Measurements from ENCODE around the gene CCL26. TPM values are rescaled to one million over a fixed set of nuclear protein-coding genes. Genes with fewer than 3 reads are reported as not detected.

Gene CCL26
- total and polyA plus RNA-seq, 9 of the 15 experiments (the other 6 are each of a cell fraction or from before 2014, with no cell fraction given): 2.3 to 26.8 (median 8.4) TPM

GRCh38 chr7:75740846-75741497 is 31.0 kb downstream of the CCL26 start (continued):
- peak; percentile 88 for TF ChIP-seq L3MBTL2 (IDR thresholded peaks at IDR 0.05)
- no peak for TF ChIP-seq ZNF212 (CRISPR knock-in tag; IDR thresholded peaks at IDR 0.05)
- 0 out of 4 replicates have a peak, but pooled peaks of 1 of the 2 experiments have one; percentile 11 for TF ChIP-seq MLLT1 (IDR thresholded peaks at IDR 0.05)
- peak; percentile 32 for TF ChIP-seq NCOA1 (IDR thresholded peaks at IDR 0.05; ENCODE audit: low read depth)
- TF ChIP-seq GTF2B (IDR thresholded peaks at IDR 0.05; ENCODE audit: extremely low read depth, insufficient read length): no peak
- no peak for TF ChIP-seq ZNF165 (CRISPR knock-in tag; IDR thresholded peaks at IDR 0.05; ENCODE audit: borderline replicate concordance)
- peak; percentile 77; the same call in 1 of the 2 replicates for TF ChIP-seq TOE1 (IDR thresholded peaks at IDR 0.05; ENCODE audit: borderline replicate concordance)
- no peak for TF ChIP-seq TOE1 (CRISPR knock-in tag; IDR thresholded peaks at IDR 0.05; ENCODE audit: borderline replicate concordance, low read depth)
- TF ChIP-seq CAMTA2 (CRISPR knock-in tag; conservative IDR thresholded peaks at IDR 0.05): no peak
- TF ChIP-seq FOXJ3 (CRISPR knock-in tag; IDR thresholded peaks at IDR 0.05): no peak
- no peak for TF ChIP-seq NCOA4 (IDR thresholded peaks at IDR 0.05; ENCODE audit: partially characterized antibody)
- no peak for TF ChIP-seq NR2C1 (IDR thresholded peaks at IDR 0.05)
- TF ChIP-seq NR2C1 (tag; IDR thresholded peaks at IDR 0.05): 0 out of 2 replicates have a peak, but pooled peaks have one; percentile 24
- TF ChIP-seq PTBP1 (IDR thresholded peaks at IDR 0.05; ENCODE audit: low read depth, low read length): no peak
- TF ChIP-seq PCBP2 (IDR thresholded peaks at IDR 0.05; ENCODE audit: low read depth, low read length, poor library complexity, severe bottlenecking): no peak
- TF ChIP-seq MTA1 (IDR thresholded peaks at IDR 0.05; ENCODE audit: borderline replicate concordance): peak; percentile 35; the same call in 1 of the 2 replicates
- TF ChIP-seq TRIM24 (IDR thresholded peaks at IDR 0.05): peak; percentile 40 to 63; a peak in 2 of 4 replicates
- TF ChIP-seq RAD21 (CRISPR knock-in tag; conservative IDR thresholded peaks at IDR 0.05 in 1 of 2, IDR thresholded peaks at IDR 0.05 in 1 of 2): peak in 1 of 2 experiments; percentile 20; a peak in 2 of 4 replicates
- peak; percentile 50; the same call in 1 of the 2 replicates for TF ChIP-seq ZNF583 (CRISPR knock-in tag; IDR thresholded peaks at IDR 0.05)
- TF ChIP-seq STAT5A (IDR thresholded peaks at IDR 0.05; ENCODE audit: borderline replicate concordance, low read length): no peak
- no peak for TF ChIP-seq ZNF311 (CRISPR knock-in tag; IDR thresholded peaks at IDR 0.05)
- peak; percentile 18; the same call in 1 of the 2 replicates for TF ChIP-seq MYC (IDR thresholded peaks at IDR 0.05; ENCODE audit: low read depth, low read length)
- TF ChIP-seq MYC (CRISPR knock-in tag; IDR thresholded peaks at IDR 0.05; ENCODE audit: borderline replicate concordance, low read depth): no peak
- TF ChIP-seq HDAC3 (IDR thresholded peaks at IDR 0.05; ENCODE audit: borderline replicate concordance, partially characterized antibody): no peak
- TF ChIP-seq PRDM10 (IDR thresholded peaks at IDR 0.05; ENCODE audit: partially characterized antibody): peak; percentile 58
